Measurements from ENCODE around the gene THSD7A. TPM values are rescaled to one million over a fixed set of nuclear protein-coding genes. Genes with fewer than 3 reads are reported as not detected.

THSD7A gene
- total and polyA plus RNA-seq, 7 donors, result 0.06 to 1.4 (median 0.21) TPM

DNA sequence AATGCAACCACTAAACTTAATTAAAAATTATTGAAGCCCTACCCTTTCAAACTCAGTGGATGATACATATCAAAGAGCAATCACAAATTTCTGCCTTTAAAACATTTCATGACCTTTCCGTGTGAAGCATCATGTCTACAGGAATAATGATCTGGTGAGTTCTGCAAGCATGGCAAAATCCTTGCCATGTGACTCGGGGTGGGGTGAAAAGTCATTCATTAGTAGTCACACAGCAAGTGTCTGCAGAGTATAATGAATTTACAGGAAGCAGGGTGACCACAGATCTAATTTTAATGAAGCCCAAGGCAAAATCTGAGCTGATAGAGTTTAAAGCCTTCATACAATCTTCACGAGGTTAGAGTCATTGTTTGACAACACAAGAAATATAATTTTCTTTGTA, 351.9 kb downstream of the THSD7A start:
- Histone ChIP-seq H3K4me3 (no peak overlapping the region), H3K36me3 (ENCODE audit: insufficient read depth in 1 of 2, low read depth in 1 of 2) (no peaks in the 10 kb centered on the region), H3K4me1 (no peaks in the 10 kb centered on the region), H3K27ac (no peak overlapping the region), H3K9me3 (no peaks in the 10 kb centered on the region), H3K27me3 (ENCODE audit: insufficient read depth in 3 of 3, low read length in 2 of 3) (no peaks in the 10 kb centered on the region)
- DNase-seq, result no peak
- 70 to 74% (median 71%) methylated on average over 3 of the region's 3 CpGs for WGBS, 3 donors
- intact Hi-C loops (cut with DNase I), result no loop called here
- TF ChIP-seq, protein P1, sequence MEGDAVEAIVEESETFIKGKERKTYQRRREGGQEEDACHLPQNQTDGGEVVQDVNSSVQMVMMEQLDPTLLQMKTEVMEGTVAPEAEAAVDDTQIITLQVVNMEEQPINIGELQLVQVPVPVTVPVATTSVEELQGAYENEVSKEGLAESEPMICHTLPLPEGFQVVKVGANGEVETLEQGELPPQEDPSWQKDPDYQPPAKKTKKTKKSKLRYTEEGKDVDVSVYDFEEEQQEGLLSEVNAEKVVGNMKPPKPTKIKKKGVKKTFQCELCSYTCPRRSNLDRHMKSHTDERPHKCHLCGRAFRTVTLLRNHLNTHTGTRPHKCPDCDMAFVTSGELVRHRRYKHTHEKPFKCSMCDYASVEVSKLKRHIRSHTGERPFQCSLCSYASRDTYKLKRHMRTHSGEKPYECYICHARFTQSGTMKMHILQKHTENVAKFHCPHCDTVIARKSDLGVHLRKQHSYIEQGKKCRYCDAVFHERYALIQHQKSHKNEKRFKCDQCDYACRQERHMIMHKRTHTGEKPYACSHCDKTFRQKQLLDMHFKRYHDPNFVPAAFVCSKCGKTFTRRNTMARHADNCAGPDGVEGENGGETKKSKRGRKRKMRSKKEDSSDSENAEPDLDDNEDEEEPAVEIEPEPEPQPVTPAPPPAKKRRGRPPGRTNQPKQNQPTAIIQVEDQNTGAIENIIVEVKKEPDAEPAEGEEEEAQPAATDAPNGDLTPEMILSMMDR (IDR thresholded peaks at IDR 0.05), result no peak
- ATAC-seq, result no peak

DNA sequence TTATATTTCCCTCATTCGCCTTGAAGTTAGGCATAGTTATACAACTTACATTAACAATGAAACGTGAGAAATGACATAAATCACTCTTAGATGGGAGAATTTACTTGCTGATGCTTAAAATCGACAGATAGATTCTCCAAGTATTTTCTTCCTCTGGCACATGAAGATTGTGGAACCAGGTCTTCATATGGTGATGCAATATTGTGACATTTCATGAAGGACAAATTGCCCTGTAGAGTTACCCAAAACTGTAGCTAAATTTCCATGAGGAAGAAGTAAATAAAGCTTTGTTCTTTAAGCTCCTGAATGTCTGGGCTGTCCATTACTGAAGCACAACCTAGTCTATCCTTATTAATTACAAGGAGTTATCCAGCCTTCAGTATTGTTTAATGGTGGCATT, 353.1 kb downstream of the THSD7A start:
- DNase-seq, result no peak
- no peak for ATAC-seq
- TF ChIP-seq, protein P1 (IDR thresholded peaks at IDR 0.05), result no peak
- intact Hi-C loops (cut with DNase I), result no loop called here
- WGBS, 3 donors, result 40 to 53% (median 51%) methylated on average over 3 of the region's 3 CpGs
- H3K4me3 ChIP-seq, result no peak overlapping the region
- H3K9me3 ChIP-seq, result no peaks in the 10 kb centered on the region
- H3K27ac ChIP-seq, result no peak overlapping the region
- no peaks in the 10 kb centered on the region for H3K4me1 ChIP-seq
- H3K36me3 ChIP-seq (ENCODE audit: insufficient read depth in 1 of 2, low read depth in 1 of 2), result no peaks in the 10 kb centered on the region
- no peaks in the 10 kb centered on the region for H3K27me3 ChIP-seq (ENCODE audit: insufficient read depth in 3 of 3, low read length in 2 of 3)

DNA sequence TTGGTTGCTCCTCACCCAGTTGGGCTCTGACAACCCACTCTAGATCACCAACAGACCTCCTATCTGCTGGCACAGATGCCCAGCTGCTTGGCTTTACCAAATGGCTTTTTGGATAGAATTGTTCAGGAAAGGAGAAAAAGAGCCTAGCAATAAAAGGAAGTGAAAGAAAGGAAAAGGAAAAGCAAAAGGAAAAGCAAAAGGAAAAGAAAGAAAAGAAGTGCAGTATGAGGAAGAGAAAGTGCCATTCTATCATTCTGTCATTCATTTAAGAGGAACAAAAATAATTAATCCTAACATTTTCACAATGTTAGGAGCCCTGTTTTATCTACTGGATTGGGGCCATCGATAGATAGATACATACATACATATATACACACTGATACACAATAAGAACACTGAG, 353.6 kb downstream of the THSD7A start:
- intact Hi-C loops (cut with DNase I), result no loop called here
- WGBS, 3 donors, result 86 to 97% (median 89%) methylated on average over 1 of the region's 1 CpG
- Histone ChIP-seq H3K27me3 (ENCODE audit: insufficient read depth in 3 of 3, low read length in 2 of 3) (no peaks in the 10 kb centered on the region), H3K9me3 (no peaks in the 10 kb centered on the region), H3K27ac (no peak overlapping the region), H3K36me3 (ENCODE audit: insufficient read depth in 1 of 2, low read depth in 1 of 2) (no peaks in the 10 kb centered on the region), H3K4me1 (no peaks in the 10 kb centered on the region), H3K4me3 (no peak overlapping the region)
- ATAC-seq (no peak), DNase-seq (no peak)
- TF ChIP-seq, protein P1 (IDR thresholded peaks at IDR 0.05), result no peak

DNA sequence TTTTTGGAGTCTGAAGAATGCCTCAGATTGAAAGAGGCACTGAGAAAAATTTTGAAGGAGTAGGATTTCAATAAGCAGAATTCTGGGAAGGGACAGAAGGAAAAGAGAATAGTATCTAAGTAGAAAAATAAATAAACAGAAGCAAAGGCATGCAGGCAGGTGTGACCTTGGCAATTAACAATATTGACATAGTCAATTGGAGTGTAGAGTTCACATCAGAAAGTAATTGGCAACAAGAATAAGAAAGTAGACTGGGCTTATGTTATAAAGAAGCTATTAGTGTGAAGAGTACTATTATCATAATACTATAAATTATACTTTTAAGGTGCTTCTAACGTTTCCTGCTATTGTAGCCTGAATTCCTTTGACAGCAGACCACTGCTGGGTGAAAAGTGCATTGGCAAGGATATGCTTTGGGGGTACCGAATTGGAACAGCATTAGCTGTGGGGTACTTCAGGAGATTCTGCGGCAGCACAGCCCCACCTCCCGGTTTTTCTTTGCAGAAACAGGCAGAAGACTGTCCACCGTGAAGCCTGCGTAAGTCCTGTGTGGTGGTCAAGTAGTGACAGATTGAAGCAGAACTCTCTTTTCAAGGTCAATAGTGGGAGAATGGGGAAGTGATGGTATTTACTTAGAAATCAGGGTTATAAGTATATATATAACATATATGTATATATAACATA, 357.0 kb downstream of the THSD7A start:
- TF ChIP-seq, protein P1 (IDR thresholded peaks at IDR 0.05), result no peak
- no peaks in the 10 kb centered on the region for H3K36me3 ChIP-seq (ENCODE audit: insufficient read depth in 1 of 2, low read depth in 1 of 2)
- H3K9me3 ChIP-seq, result no peaks in the 10 kb centered on the region
- H3K27ac ChIP-seq, result no peak overlapping the region
- ATAC-seq (no peak), DNase-seq (no peak)
- no peak overlapping the region for H3K4me3 ChIP-seq
- H3K27me3 ChIP-seq (ENCODE audit: insufficient read depth in 3 of 3, low read length in 2 of 3), result no peaks in the 10 kb centered on the region
- intact Hi-C loops (cut with DNase I), result no loop called here
- 71 to 77% (median 76%) methylated on average over 6 of the region's 6 CpGs for WGBS, 3 donors
- H3K4me1 ChIP-seq, result no peaks in the 10 kb centered on the region

Measured in psoas muscle (tissue), 8 donors.